Measurements from ENCODE around the gene TDRD5.

DNA sequence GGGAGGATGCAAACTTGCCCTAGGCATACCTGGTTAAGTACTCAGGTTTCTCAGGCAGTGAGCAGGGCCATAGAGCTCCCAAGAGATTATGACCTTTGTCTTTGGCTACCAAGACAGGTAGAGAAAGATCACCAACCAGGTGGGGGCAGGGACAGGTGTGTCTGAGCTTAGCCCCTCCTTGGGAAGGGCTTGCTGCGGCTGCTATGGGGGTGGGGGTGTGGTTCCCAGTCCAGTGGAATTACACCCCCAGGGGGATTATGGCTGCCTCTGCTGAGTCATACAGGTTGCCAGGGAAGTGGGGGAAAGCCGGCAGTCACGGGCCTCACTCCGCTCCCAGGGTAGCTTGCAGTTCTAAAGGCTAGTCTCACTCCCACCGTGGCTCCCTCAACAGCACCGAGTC is 86.2 kb downstream of the TDRD5 start:
- TF ChIP-seq, protein P1, sequence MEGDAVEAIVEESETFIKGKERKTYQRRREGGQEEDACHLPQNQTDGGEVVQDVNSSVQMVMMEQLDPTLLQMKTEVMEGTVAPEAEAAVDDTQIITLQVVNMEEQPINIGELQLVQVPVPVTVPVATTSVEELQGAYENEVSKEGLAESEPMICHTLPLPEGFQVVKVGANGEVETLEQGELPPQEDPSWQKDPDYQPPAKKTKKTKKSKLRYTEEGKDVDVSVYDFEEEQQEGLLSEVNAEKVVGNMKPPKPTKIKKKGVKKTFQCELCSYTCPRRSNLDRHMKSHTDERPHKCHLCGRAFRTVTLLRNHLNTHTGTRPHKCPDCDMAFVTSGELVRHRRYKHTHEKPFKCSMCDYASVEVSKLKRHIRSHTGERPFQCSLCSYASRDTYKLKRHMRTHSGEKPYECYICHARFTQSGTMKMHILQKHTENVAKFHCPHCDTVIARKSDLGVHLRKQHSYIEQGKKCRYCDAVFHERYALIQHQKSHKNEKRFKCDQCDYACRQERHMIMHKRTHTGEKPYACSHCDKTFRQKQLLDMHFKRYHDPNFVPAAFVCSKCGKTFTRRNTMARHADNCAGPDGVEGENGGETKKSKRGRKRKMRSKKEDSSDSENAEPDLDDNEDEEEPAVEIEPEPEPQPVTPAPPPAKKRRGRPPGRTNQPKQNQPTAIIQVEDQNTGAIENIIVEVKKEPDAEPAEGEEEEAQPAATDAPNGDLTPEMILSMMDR (IDR thresholded peaks at IDR 0.05) = no peak
- no peak for TF ChIP-seq EZH2phosphoT487 (IDR thresholded peaks at IDR 0.05)
- no peak for TF ChIP-seq EZH2 (IDR thresholded peaks at IDR 0.05)

All from neural progenitor cell (in vitro differentiated cells).